Glutamatergic neuron (in vitro differentiated cells): ENCODE results near the gene NAV2. TPM values are rescaled to one million over a fixed set of nuclear protein-coding genes. Genes with fewer than 3 reads are reported as not detected.
A peak's percentile ranks its signal among the peaks of the same experiment; 100 is the strongest.

ENCODE experiments used
- DNase-seq: peaks from one replicate; pipeline ENCODE4 v3.0.0; 2022
- H3K27ac Mint-ChIP-seq: one replicate; pipeline ENCODE4 v1.8.0; 2020; ENCODE audit warnings: mild to moderate bottlenecking, mixed read lengths, inconsistent platforms; ENCODE audit not compliant: unreplicated experiment
- H3K27me3 Mint-ChIP-seq: one replicate; pipeline ENCODE4 v1.8.0; 2020; ENCODE audit warnings: mild to moderate bottlenecking, moderate library complexity, mixed read lengths, inconsistent platforms; ENCODE audit not compliant: unreplicated experiment
- H3K36me3 Mint-ChIP-seq: one replicate; pipeline ENCODE4 v1.8.0; 2020; ENCODE audit warnings: mild to moderate bottlenecking, mixed read lengths, inconsistent platforms; ENCODE audit not compliant: unreplicated experiment
- H3K4me1 Mint-ChIP-seq: one replicate; pipeline ENCODE4 v1.8.0; 2020; ENCODE audit warnings: mild to moderate bottlenecking, low read depth, mixed read lengths, inconsistent platforms; ENCODE audit not compliant: unreplicated experiment
- H3K4me3 Mint-ChIP-seq: one replicate; pipeline ENCODE4 v1.8.0; 2020; ENCODE audit warnings: mild to moderate bottlenecking, mixed read lengths, inconsistent platforms; ENCODE audit not compliant: unreplicated experiment
- H3K9me3 Mint-ChIP-seq: one replicate; pipeline ENCODE4 v1.8.0; 2020; ENCODE audit warnings: mild to moderate bottlenecking, moderate library complexity, mixed read lengths, inconsistent platforms; ENCODE audit not compliant: unreplicated experiment
- total RNA-seq: library from RNA; stranded (reverse); fragmentation: NEBNext Ultra II Directional; extraction: Animal tissue kit (Norgen Biotek cat#: 25700); gene quantifications from one replicate; pipeline ENCODE4 v1.2.1, GENCODE V29; 2021; ENCODE audit not compliant: unreplicated experiment
- TF ChIP-seq, protein P1 (sequence below): fragments of 200-600 bp; sonication (generic); IDR thresholded peaks from one replicate; pipeline ENCODE4 v1.5.0; 2021; ENCODE audit not compliant: partially characterized antibody, unreplicated experiment

Gene NAV2
- total RNA-seq, 1 donor from 2014 or later = 117 TPM

DNA sequence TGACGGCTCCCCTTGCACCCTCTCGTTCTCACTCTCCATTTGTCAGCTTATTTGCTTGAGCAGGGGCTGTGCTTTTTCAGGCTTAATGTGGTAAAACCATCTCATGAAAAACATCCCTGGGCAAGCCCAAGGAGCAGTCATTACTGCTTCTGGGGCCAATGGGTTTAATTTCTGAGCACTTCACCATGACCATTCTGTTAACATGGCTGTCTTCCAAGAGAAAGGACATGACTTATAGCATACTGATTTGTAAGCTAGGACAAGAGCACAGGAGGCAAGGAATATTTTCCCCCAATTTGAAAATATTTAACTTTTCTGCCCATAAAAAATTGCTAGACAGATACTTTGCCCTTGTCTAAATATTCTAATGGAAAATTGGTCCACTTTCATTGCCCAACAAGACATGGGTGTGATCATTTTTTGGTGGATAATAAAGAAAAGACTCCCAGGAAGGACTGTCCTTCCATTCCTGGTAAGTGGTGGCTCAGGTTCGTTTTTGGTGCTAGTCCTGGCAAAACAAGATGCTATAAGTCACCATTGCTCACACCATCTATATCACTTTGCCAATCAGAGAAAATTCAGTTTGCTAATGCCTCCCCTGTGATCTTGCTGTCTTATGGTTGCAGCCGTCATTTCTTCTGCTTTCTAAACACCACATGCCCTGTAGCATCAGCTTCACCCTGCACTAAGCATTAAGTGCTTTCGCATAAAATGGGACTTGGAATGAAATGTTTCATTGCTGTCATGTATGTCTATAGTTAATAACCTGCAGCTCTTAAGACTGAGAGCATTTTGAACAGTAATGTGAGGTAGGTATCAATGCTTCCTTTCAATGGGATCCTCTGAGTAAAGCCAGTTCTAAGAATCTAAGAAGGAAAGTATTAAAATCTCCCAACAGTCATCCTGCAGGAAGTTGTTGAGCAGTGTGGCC is 339.1 kb downstream of the NAV2 start:
- H3K4me3 Mint-ChIP-seq = no peak overlapping the region
- H3K27me3 Mint-ChIP-seq = peaks cover 4% of the 10 kb centered on the region
- H3K9me3 Mint-ChIP-seq = peaks cover 7% of the 10 kb centered on the region
- TF ChIP-seq, protein P1, sequence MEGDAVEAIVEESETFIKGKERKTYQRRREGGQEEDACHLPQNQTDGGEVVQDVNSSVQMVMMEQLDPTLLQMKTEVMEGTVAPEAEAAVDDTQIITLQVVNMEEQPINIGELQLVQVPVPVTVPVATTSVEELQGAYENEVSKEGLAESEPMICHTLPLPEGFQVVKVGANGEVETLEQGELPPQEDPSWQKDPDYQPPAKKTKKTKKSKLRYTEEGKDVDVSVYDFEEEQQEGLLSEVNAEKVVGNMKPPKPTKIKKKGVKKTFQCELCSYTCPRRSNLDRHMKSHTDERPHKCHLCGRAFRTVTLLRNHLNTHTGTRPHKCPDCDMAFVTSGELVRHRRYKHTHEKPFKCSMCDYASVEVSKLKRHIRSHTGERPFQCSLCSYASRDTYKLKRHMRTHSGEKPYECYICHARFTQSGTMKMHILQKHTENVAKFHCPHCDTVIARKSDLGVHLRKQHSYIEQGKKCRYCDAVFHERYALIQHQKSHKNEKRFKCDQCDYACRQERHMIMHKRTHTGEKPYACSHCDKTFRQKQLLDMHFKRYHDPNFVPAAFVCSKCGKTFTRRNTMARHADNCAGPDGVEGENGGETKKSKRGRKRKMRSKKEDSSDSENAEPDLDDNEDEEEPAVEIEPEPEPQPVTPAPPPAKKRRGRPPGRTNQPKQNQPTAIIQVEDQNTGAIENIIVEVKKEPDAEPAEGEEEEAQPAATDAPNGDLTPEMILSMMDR = no peak
- H3K27ac Mint-ChIP-seq = no peak overlapping the region
- no peak for DNase-seq
- no peaks in the 10 kb centered on the region for H3K36me3 Mint-ChIP-seq
- peaks cover 23% of the 10 kb centered on the region for H3K4me1 Mint-ChIP-seq

DNA sequence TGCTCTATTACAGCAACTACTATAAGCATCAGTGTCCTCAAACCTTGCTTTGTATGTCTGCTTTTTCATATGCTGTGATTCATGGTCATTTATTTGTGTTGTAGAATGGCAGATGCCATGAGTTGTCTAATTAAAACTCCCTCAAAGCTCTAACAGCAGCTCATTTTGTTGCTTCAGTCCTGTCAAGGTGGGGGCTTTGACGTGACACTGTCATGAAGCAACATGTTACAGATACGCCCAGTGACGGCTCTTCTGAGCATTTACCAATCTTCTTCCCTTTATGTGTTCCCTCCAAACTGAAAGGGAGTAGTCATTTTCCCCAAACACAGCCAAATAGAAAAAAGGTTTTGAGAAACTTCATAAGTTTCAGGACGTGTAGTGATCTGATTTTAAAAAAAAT is 340.9 kb downstream of the NAV2 start:
- TF ChIP-seq, protein P1 = no peak
- Mint-ChIP-seq H3K27me3 (peaks cover 4% of the 10 kb centered on the region), H3K9me3 (peaks cover 7% of the 10 kb centered on the region), H3K4me1 (peaks cover 25% of the 10 kb centered on the region), H3K4me3 (peak overlapping the region; percentile 7), H3K36me3 (no peaks in the 10 kb centered on the region), H3K27ac (no peak overlapping the region)
- no peak for DNase-seq

DNA sequence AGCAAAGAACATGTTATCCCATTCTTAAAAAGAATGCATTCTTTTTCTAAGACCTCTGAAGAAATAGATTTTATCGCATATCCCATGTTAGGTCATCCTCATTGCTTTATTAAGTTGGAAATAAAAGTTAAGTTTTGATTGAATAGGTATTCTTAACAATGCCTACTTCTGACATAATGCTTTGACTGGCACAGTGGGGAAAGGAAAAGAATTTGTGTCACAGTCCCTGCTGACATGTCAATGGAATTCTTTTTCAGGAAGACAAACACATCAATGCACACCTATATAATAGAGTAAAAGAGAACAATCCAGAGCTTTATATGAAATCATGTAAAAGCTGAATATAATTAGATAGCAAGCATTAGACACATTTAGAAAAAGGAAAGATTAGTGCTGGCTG is 341.9 kb downstream of the NAV2 start:
- Mint-ChIP-seq H3K36me3 (no peaks in the 10 kb centered on the region), H3K27ac (no peak overlapping the region), H3K9me3 (peaks cover 5% of the 10 kb centered on the region), H3K4me1 (peaks cover 18% of the 10 kb centered on the region), H3K4me3 (no peak overlapping the region), H3K27me3 (peaks cover 4% of the 10 kb centered on the region)
- TF ChIP-seq, protein P1 = no peak
- no peak for DNase-seq

DNA sequence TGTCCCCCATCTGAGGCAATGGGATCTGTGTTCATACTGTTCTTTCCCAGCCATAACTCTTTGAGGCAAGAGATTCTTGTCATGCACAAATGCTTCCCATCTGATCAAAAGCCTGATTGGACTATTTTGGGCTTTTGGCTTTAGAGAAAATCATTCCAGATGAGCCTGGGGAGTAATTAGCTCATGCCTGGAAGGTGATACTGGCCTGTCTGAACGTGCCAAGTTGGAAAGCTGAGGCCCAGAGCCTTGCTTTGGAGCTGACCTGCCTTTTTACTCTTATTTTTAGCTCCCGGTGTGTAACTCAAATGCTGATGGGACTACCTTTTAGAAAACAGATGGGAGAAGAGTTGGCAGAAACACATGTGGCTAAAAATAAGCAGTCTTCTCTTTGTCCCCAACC is 342.7 kb downstream of the NAV2 start:
- DNase-seq = no peak
- H3K4me1 Mint-ChIP-seq = peaks cover 11% of the 10 kb centered on the region
- TF ChIP-seq, protein P1 = no peak
- no peak overlapping the region for H3K27ac Mint-ChIP-seq
- H3K36me3 Mint-ChIP-seq = no peaks in the 10 kb centered on the region
- peaks cover 5% of the 10 kb centered on the region for H3K27me3 Mint-ChIP-seq
- no peak overlapping the region for H3K4me3 Mint-ChIP-seq
- H3K9me3 Mint-ChIP-seq = peaks cover 5% of the 10 kb centered on the region
